Smooth muscle cell (in vitro differentiated cells): ENCODE results near the gene CCDC40. TPM values are rescaled to one million over a fixed set of nuclear protein-coding genes. Genes with fewer than 3 reads are reported as not detected.

Source experiments
- DNase-seq: peaks from one replicate; lab custom pipeline; 2025; ENCODE audit not compliant: unreplicated experiment; lab: John Stamatoyannopoulos, UW
- H2AFZ ChIP-seq: fragments of 200-600 bp; sonication (generic); 2 replicates; pipeline ENCODE4 v1.6.0; 2016; ENCODE audit warnings: antibody characterized with exemption, low read depth, mild to moderate bottlenecking
- H3F3A ChIP-seq: fragments of 200-600 bp; sonication (generic); 2 replicates; pipeline ENCODE4 v1.6.0; 2017; ENCODE audit warnings: antibody characterized with exemption, low read depth
- H3K27ac ChIP-seq: fragments of 200-600 bp; sonication (generic); 2 replicates; pipeline ENCODE4 v1.5.1; 2016; ENCODE audit warnings: low read depth, mild to moderate bottlenecking
- H3K27me3 ChIP-seq: fragments of 200-600 bp; sonication (generic); 2 replicates; pipeline ENCODE4 v1.6.1; 2016; ENCODE audit warnings: low read depth, mild to moderate bottlenecking
- H3K36me3 ChIP-seq: fragments of 200-600 bp; sonication (generic); 2 replicates; pipeline ENCODE4 v1.5.1; 2016; ENCODE audit warnings: low read depth
- H3K4me1 ChIP-seq: fragments of 200-600 bp; sonication (generic); 2 replicates; pipeline ENCODE4 v1.5.1; 2016; ENCODE audit warnings: low read depth
- H3K4me2 ChIP-seq: fragments of 200-600 bp; sonication (generic); 2 replicates; pipeline ENCODE4 v1.6.0; 2016; ENCODE audit warnings: mild to moderate bottlenecking
- H3K4me3 ChIP-seq: fragments of 200-600 bp; sonication (generic); 2 replicates; pipeline ENCODE4 v1.5.1; 2016; ENCODE audit warnings: mild to moderate bottlenecking
- H3K79me2 ChIP-seq: fragments of 200-600 bp; sonication (generic); 2 replicates; pipeline ENCODE4 v1.6.0; 2016; ENCODE audit warnings: low read depth, mild to moderate bottlenecking
- H3K9ac ChIP-seq: fragments of 200-600 bp; sonication (generic); 2 replicates; pipeline ENCODE4 v1.6.0; 2016; ENCODE audit warnings: low read depth
- H3K9me3 ChIP-seq: fragments of 200-600 bp; sonication (generic); replicated peaks from 2 replicates; pipeline ENCODE4 v1.5.1; 2016; ENCODE audit warnings: low read depth
- H4K20me1 ChIP-seq: fragments of 200-600 bp; sonication (generic); 2 replicates; pipeline ENCODE4 v1.6.0; 2016; ENCODE audit warnings: low read depth
- WGBS: methylation state at CpG from one replicate; pipeline ENCODE4 v1.1.7; 2016; ENCODE audit warnings: low lambda C conversion rate; 5-methylcytosine and 5-hydroxymethylcytosine counted together
- polyA plus RNA-seq: library from polyadenylated mRNA; unstranded; fragments of >200 nt; fragmentation: Nextera tagmentation; extraction: Ambion mirVana; gene quantifications from 2 replicates; pipeline ENCODE4 v1.2.1, GENCODE V29; 2016
- total RNA-seq: library from RNA; depleted of rRNA; stranded (reverse); fragments of >200 nt; gene quantifications from 2 replicates; pipeline ENCODE4 v1.2.3, GENCODE V29; 2014
- TF ChIP-seq, protein P1 (sequence below): fragments of 200-600 bp; sonication (generic); IDR thresholded peaks from 2 replicates; pipeline ENCODE4 v1.5.1; 2017; ENCODE audit warnings: borderline replicate concordance, mild to moderate bottlenecking, antibody characterized with exemption; ENCODE audit not compliant: insufficient read depth, poor library complexity, severe bottlenecking

The CCDC40 gene
- total and polyA plus RNA-seq, 2 experiments from 2014 or later: 0.81 to 5.9 TPM

DNA sequence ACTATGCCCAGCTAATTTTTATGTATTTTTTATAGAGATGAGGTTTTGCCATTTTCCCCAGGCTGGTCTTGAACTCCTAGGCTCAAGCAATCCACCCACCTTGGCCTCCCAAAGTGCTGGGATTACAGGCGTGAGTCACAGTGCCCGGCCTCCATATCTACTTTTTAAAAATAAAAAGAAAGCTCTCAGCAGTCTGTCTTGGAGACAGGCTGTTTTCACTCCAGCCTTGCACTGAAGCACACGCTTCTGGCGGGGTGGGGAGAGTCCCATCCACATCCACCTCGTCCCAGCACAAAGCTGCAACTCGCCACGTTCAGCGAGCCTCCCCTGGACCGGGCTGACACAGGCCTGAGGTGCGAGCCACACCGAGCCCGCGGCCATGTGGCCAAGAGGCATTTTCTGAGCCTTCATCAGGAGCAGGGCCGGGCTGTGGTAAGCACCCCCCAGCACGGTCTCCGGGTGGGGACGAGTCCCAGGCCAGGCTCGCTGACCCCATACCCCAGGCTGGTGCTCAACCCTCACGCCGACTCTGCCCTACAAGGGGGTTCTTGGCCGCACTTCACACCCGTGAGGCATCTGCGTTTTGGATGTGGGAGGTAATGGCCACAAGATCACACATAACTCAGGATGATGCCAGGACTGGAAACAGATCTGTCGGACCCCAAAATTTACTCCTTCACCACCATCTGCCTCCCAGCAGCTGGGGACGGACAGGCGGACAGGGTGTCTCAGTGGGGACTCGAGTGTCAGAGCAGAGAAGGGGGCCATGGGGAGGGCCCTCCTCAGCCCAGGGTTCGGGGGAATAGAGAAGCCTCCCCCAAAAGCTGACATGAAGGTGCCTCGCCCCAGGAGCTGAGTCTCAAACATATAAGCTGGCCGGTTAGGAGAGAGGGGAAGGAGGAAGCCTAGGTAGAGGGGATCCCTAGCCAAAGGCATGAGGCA lies 29.4 kb upstream of the CCDC40 start:
- DNase-seq: no peak
- Histone ChIP-seq H3K36me3 (no peaks in the 10 kb centered on the region), H3K9me3 (no peaks in the 10 kb centered on the region), H3K27me3 (no peaks in the 10 kb centered on the region), H3K9ac (no peak overlapping the region), H4K20me1 (peaks cover 67% of the 10 kb centered on the region), H3K79me2 (no peaks in the 10 kb centered on the region), H3K4me3 (no peak overlapping the region), H2AFZ (no peak overlapping the region), H3K4me1 (no peaks in the 10 kb centered on the region), H3K4me2 (no peak overlapping the region), H3K27ac (no peak overlapping the region), H3F3A (no peaks in the 10 kb centered on the region)
- TF ChIP-seq, protein P1, sequence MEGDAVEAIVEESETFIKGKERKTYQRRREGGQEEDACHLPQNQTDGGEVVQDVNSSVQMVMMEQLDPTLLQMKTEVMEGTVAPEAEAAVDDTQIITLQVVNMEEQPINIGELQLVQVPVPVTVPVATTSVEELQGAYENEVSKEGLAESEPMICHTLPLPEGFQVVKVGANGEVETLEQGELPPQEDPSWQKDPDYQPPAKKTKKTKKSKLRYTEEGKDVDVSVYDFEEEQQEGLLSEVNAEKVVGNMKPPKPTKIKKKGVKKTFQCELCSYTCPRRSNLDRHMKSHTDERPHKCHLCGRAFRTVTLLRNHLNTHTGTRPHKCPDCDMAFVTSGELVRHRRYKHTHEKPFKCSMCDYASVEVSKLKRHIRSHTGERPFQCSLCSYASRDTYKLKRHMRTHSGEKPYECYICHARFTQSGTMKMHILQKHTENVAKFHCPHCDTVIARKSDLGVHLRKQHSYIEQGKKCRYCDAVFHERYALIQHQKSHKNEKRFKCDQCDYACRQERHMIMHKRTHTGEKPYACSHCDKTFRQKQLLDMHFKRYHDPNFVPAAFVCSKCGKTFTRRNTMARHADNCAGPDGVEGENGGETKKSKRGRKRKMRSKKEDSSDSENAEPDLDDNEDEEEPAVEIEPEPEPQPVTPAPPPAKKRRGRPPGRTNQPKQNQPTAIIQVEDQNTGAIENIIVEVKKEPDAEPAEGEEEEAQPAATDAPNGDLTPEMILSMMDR: no peak
- WGBS: 85% methylated on average over 29 of the region's 30 CpGs

DNA sequence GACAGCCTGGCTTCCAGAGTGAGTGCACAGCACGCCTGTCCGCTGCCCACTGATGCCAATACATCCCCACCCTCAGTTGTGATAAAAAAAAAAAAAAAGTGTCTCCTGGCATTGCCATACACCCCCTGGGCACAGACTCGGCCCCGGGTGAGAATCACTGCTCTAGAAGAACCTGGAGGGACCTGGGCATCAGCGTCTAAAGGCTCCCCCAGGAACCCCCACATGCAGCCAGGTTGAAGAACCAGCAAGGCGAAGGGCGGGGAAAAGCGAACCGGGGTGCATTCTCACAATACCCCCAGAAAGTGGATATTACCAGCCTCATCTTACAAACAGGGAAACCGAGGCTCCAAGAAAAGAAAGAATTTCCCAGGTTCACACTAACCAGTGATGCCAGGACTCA lies 28.5 kb upstream of the CCDC40 start:
- Histone ChIP-seq H3K4me3 (no peak overlapping the region), H3K79me2 (no peaks in the 10 kb centered on the region), H3K4me1 (no peaks in the 10 kb centered on the region), H3K27ac (no peak overlapping the region), H3K4me2 (no peak overlapping the region), H3F3A (no peaks in the 10 kb centered on the region), H3K27me3 (no peaks in the 10 kb centered on the region), H4K20me1 (peaks cover 64% of the 10 kb centered on the region), H3K36me3 (no peaks in the 10 kb centered on the region), H3K9me3 (no peaks in the 10 kb centered on the region), H3K9ac (no peak overlapping the region), H2AFZ (no peak overlapping the region)
- DNase-seq: no peak
- TF ChIP-seq, protein P1: no peak
- WGBS: 82% methylated on average over 10 of the region's 10 CpGs

DNA sequence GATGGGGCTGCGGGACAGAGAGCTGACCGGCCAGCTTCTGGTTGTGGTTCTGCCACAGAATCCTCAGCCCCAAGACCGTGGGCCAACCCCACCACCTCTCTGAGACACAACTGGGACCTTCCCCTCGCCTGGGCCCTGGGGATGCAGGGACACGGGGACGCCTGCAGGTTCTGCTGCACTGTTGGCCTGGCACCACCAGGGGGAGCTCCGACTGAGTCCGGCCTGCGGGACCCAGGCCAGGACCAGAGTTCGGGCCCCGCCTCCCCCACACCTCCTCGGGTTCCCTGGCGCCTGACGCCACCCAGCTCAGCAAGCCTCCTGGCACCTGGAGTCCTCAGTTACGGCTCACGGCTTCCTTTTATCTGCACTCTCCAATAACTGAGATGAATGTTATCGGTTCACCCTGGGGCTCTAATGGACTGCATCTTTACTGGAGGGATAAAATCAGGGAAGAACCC lies 28.0 kb upstream of the CCDC40 start:
- no peaks in the 10 kb centered on the region for H3K9me3 ChIP-seq
- 41% methylated on average over 16 of the region's 17 CpGs for WGBS
- peaks cover 61% of the 10 kb centered on the region for H4K20me1 ChIP-seq
- H3K4me2 ChIP-seq: no peak overlapping the region
- H3K27ac ChIP-seq: no peak overlapping the region
- no peak overlapping the region for H3K9ac ChIP-seq
- H3K79me2 ChIP-seq: no peaks in the 10 kb centered on the region
- DNase-seq: peak; percentile 20
- H3K36me3 ChIP-seq: no peaks in the 10 kb centered on the region
- H3K4me3 ChIP-seq: no peak overlapping the region
- TF ChIP-seq, protein P1: peak; percentile 85
- no peaks in the 10 kb centered on the region for H3K4me1 ChIP-seq
- no peaks in the 10 kb centered on the region for H3K27me3 ChIP-seq
- no peaks in the 10 kb centered on the region for H3F3A ChIP-seq
- no peak overlapping the region for H2AFZ ChIP-seq

DNA sequence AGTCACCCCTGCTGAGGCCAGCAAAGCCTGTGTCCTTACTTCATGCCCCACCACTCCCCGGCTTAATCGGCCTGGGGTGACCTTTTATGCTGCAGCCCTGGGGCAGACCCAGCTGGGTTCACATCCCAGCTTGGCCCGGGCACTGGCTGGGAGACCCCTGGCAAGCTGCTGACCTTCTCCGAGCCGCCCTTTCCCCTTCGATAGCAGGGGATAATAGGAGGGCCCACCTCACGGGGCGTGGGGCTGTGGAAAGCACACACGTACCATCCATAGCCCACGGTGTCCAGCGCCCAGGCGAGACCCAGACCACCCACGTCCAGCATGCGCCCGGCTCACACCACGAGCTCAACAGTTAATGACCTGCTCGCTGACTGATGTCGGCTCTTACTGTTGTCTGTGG lies 27.6 kb upstream of the CCDC40 start:
- peaks cover 61% of the 10 kb centered on the region for H4K20me1 ChIP-seq
- H3K4me3 ChIP-seq: no peak overlapping the region
- H3K4me1 ChIP-seq: no peaks in the 10 kb centered on the region
- H3K4me2 ChIP-seq: no peak overlapping the region
- 92% methylated on average over 18 of the region's 18 CpGs for WGBS
- no peak overlapping the region for H2AFZ ChIP-seq
- no peaks in the 10 kb centered on the region for H3K79me2 ChIP-seq
- H3F3A ChIP-seq: no peaks in the 10 kb centered on the region
- H3K9ac ChIP-seq: no peak overlapping the region
- H3K27me3 ChIP-seq: no peaks in the 10 kb centered on the region
- H3K27ac ChIP-seq: no peak overlapping the region
- TF ChIP-seq, protein P1: no peak
- DNase-seq: no peak
- no peaks in the 10 kb centered on the region for H3K36me3 ChIP-seq
- no peaks in the 10 kb centered on the region for H3K9me3 ChIP-seq
